Erythroblast (primary cell): ENCODE measurements around the gene PTPRN2.

Experiments used
- GATA1 ChIP-seq: IDR thresholded peaks from 2 replicates; pipeline ENCODE4 v1.6.1; 2011; ENCODE audit warnings: low read depth, mild to moderate bottlenecking, control low read depth, low read length, moderate library complexity
- POLR2A ChIP-seq: IDR thresholded peaks from 2 replicates; pipeline ENCODE4 v1.6.1; 2011; ENCODE audit warnings: mild to moderate bottlenecking, low read length

DNA sequence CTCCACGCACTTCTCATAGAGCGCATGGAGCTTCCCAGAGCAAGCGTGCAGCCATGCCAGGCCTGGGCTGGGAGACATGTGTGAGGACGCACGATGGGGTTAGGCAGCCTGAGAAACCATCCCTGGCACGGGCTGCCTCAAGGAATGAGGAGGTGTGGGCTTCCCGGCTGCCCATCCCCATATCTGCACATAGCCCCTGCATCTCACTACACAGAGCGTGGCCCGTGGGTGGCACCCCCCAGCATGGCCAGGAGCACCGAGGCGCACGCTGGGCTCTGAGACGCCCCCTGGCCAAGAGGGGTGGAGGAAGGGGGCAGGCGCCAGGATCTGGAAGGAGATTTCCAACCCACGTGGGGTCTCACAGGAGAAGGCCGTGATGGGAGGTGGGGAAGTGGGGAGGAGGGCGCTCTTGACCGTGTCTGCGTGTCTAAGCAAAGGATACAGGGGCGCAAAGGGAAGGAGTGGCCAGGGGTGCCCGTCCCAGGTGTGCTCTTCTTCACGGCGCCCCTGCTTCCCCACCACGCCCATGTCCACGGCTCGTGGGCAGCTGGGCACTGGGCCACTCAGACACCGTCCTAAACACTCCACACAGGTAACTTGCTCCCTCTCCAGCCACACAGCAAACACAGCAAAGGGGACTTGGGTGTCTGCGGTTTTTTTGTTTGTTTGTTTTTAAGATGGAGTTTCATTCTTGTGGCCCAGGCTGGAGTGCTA lies 340.5 kb downstream of the PTPRN2 start:
- no peak for TF ChIP-seq POLR2A
- no peak for TF ChIP-seq GATA1
